Ishikawa (cell line): ENCODE results near the gene ISCA2.

Experiments used
- CEBPB ChIP-seq: IDR thresholded peaks from 2 replicates; pipeline ENCODE4 v1.6.1; 2012
- CREB1 ChIP-seq: IDR thresholded peaks from 2 replicates; pipeline ENCODE4 v1.6.1; 2012; ENCODE audit warnings: low read depth
- EGR1 ChIP-seq: IDR thresholded peaks from 2 replicates; pipeline ENCODE4 v1.6.1; 2012
- EP300 ChIP-seq: IDR thresholded peaks from 2 replicates; pipeline ENCODE4 v1.6.1; 2012; ENCODE audit warnings: borderline replicate concordance
- FOXM1 ChIP-seq: IDR thresholded peaks from 2 replicates; pipeline ENCODE4 v1.6.1; 2012; ENCODE audit warnings: low read depth, borderline replicate concordance
- MAX ChIP-seq: IDR thresholded peaks from 2 replicates; pipeline ENCODE4 v1.6.1; 2012
- NFIC ChIP-seq: IDR thresholded peaks from 2 replicates; pipeline ENCODE4 v1.6.1; 2012
- RAD21 ChIP-seq: IDR thresholded peaks from 2 replicates; pipeline ENCODE4 v1.6.1; 2012; ENCODE audit warnings: low read depth
- TAF1 ChIP-seq: IDR thresholded peaks from 2 replicates; pipeline ENCODE4 v1.6.1; 2012; ENCODE audit warnings: low read depth, mild to moderate bottlenecking
- TCF12 ChIP-seq: IDR thresholded peaks from 2 replicates; pipeline ENCODE4 v1.6.1; 2012; ENCODE audit warnings: low read depth
- TEAD4 ChIP-seq: IDR thresholded peaks from 2 replicates; pipeline ENCODE4 v1.6.1; 2012
- USF1 ChIP-seq: IDR thresholded peaks from 2 replicates; pipeline ENCODE4 v1.6.1; 2012
- YY1 ChIP-seq: IDR thresholded peaks from 2 replicates; pipeline ENCODE4 v1.6.1; 2012; ENCODE audit warnings: low read depth
- ZBTB7A ChIP-seq: IDR thresholded peaks from 2 replicates; pipeline ENCODE4 v1.6.1; 2012; ENCODE audit warnings: low read depth
- TF ChIP-seq, protein P1 (sequence below): IDR thresholded peaks from 2 replicates; pipeline ENCODE4 v1.6.1; 2012; ENCODE audit warnings: low read depth, mild to moderate bottlenecking

ISCA2 gene

GRCh38 chr14:74474376-74474775 is 19.2 kb upstream of the ISCA2 start:
- TF ChIP-seq USF1 = no peak
- TF ChIP-seq NFIC = no peak
- TF ChIP-seq RAD21 = no peak
- no peak for TF ChIP-seq CEBPB
- no peak for TF ChIP-seq YY1
- no peak for TF ChIP-seq EGR1
- no peak for TF ChIP-seq TAF1
- no peak for TF ChIP-seq FOXM1
- TF ChIP-seq ZBTB7A = no peak
- no peak for TF ChIP-seq CREB1
- TF ChIP-seq MAX = no peak
- TF ChIP-seq TCF12 = no peak
- TF ChIP-seq, protein P1, sequence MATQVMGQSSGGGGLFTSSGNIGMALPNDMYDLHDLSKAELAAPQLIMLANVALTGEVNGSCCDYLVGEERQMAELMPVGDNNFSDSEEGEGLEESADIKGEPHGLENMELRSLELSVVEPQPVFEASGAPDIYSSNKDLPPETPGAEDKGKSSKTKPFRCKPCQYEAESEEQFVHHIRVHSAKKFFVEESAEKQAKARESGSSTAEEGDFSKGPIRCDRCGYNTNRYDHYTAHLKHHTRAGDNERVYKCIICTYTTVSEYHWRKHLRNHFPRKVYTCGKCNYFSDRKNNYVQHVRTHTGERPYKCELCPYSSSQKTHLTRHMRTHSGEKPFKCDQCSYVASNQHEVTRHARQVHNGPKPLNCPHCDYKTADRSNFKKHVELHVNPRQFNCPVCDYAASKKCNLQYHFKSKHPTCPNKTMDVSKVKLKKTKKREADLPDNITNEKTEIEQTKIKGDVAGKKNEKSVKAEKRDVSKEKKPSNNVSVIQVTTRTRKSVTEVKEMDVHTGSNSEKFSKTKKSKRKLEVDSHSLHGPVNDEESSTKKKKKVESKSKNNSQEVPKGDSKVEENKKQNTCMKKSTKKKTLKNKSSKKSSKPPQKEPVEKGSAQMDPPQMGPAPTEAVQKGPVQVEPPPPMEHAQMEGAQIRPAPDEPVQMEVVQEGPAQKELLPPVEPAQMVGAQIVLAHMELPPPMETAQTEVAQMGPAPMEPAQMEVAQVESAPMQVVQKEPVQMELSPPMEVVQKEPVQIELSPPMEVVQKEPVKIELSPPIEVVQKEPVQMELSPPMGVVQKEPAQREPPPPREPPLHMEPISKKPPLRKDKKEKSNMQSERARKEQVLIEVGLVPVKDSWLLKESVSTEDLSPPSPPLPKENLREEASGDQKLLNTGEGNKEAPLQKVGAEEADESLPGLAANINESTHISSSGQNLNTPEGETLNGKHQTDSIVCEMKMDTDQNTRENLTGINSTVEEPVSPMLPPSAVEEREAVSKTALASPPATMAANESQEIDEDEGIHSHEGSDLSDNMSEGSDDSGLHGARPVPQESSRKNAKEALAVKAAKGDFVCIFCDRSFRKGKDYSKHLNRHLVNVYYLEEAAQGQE = no peak
- TF ChIP-seq TEAD4 = no peak
- no peak for TF ChIP-seq EP300

DNA sequence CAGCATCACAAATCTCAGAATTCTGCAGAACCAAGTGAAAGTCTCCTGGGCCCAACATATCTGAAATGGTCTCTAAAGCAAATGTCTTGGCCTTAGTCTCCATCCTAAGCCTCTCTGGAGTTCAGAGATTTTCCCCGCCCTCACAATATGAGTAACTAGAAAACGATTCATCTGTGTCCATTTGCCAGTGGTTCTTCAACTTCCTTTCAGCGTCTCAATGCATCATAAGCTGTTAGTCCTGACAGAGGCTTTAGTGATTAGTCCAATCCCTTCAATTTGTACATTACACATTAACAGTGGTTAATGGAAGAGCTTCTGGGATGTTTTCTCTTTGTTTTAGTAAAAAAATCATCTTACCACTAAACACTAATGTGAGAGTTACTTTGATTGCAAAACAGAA is 17.9 kb upstream of the ISCA2 start:
- TF ChIP-seq MAX = no peak
- TF ChIP-seq CREB1 = no peak
- no peak for TF ChIP-seq FOXM1
- no peak for TF ChIP-seq CEBPB
- no peak for TF ChIP-seq TEAD4
- TF ChIP-seq, protein P1 = no peak
- TF ChIP-seq NFIC = no peak
- no peak for TF ChIP-seq USF1
- no peak for TF ChIP-seq EP300
- TF ChIP-seq TCF12 = no peak
- TF ChIP-seq ZBTB7A = no peak
- TF ChIP-seq TAF1 = no peak
- TF ChIP-seq EGR1 = no peak
- TF ChIP-seq YY1 = no peak
- no peak for TF ChIP-seq RAD21

DNA sequence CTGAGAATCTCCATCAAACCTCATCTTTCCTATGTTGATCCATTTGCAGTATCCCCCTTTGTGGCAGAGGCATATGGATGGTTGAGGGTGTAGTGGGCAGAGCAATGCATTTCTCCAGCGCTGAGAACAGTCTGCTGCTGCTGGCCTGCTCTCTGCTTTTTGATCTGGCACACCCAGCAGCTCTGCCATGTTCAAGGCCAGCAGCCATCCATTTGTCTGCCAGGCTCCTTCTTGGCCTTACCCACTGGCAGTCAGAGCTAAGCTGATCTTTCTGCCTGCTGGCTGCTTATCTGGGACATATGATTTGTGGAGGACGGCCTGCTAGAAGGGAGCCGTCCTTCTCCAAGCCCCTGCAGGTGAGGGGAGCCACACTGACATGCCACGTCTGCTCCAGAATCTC is 17.5 kb upstream of the ISCA2 start:
- TF ChIP-seq, protein P1 = no peak
- no peak for TF ChIP-seq TAF1

GRCh38 chr14:74476607-74477006 is 17.0 kb upstream of the ISCA2 start:
- no peak for TF ChIP-seq CEBPB
- TF ChIP-seq RAD21 = no peak
- TF ChIP-seq TAF1 = no peak
- no peak for TF ChIP-seq CREB1
- no peak for TF ChIP-seq ZBTB7A
- no peak for TF ChIP-seq FOXM1
- no peak for TF ChIP-seq EGR1
- TF ChIP-seq TEAD4 = no peak
- no peak for TF ChIP-seq YY1
- TF ChIP-seq, protein P1 = no peak
- no peak for TF ChIP-seq TCF12
- TF ChIP-seq MAX = no peak
- TF ChIP-seq USF1 = no peak
- TF ChIP-seq NFIC = no peak
- no peak for TF ChIP-seq EP300
